Measurements from ENCODE around the gene HDAC4. TPM values are rescaled to one million over a fixed set of nuclear protein-coding genes. Genes with fewer than 3 reads are reported as not detected.

HDAC4 gene
- total and polyA plus RNA-seq, 2 of the 8 experiments (the other 6 are each of a cell fraction or from before 2014, with no cell fraction given): 15.4 to 31.5 TPM

DNA sequence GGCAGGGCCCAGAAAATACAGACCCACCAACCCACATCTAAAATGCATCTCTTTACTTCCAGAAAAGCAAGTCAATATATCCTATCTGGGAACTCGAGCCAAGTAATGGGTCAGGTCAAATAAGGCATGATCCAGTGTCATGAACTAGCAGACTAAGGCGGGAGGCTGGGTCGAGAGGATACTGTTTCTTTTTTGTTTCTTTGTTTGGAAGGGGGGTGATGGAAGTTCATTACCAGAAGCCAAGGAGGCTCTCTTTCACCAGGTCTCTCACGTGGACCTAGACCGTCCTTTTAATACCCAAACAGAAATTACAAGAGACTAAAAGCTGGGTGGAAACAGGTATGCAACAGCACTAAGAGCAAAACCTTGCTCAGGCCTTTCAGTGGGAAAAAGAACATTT, 108.3 kb downstream of the HDAC4 start (continued):
- TF ChIP-seq RBBP5 (IDR thresholded peaks at IDR 0.05; ENCODE audit: borderline replicate concordance, low read depth, low read length) (no peak), ZNF274 (IDR thresholded peaks at IDR 0.05; ENCODE audit: borderline replicate concordance, extremely low read depth, low read length) (no peak), SP1 (IDR thresholded peaks at IDR 0.05; ENCODE audit: low read depth, low read length) (no peak), JUND (IDR thresholded peaks at IDR 0.05; ENCODE audit: low read length) (no peak), HDAC2 (IDR thresholded peaks at IDR 0.05; ENCODE audit: borderline replicate concordance in 1 of 2, low read depth in 2 of 2, low read length in 2 of 2) (no peak), SIRT6 (IDR thresholded peaks at IDR 0.05; ENCODE audit: low read length) (no peak), MAFK (IDR thresholded peaks at IDR 0.05; ENCODE audit: low read depth, low read length) (no peak)

Data from H1 (cell line).